Measurements from ENCODE around the gene DHRSX. TPM values are rescaled to one million over a fixed set of nuclear protein-coding genes. Genes with fewer than 3 reads are reported as not detected.

DHRSX gene
- total and polyA plus RNA-seq, 9 of the 15 experiments (the other 6 are each of a cell fraction or from before 2014, with no cell fraction given): 0.59 to 11.0 (median 6.2) TPM

DNA sequence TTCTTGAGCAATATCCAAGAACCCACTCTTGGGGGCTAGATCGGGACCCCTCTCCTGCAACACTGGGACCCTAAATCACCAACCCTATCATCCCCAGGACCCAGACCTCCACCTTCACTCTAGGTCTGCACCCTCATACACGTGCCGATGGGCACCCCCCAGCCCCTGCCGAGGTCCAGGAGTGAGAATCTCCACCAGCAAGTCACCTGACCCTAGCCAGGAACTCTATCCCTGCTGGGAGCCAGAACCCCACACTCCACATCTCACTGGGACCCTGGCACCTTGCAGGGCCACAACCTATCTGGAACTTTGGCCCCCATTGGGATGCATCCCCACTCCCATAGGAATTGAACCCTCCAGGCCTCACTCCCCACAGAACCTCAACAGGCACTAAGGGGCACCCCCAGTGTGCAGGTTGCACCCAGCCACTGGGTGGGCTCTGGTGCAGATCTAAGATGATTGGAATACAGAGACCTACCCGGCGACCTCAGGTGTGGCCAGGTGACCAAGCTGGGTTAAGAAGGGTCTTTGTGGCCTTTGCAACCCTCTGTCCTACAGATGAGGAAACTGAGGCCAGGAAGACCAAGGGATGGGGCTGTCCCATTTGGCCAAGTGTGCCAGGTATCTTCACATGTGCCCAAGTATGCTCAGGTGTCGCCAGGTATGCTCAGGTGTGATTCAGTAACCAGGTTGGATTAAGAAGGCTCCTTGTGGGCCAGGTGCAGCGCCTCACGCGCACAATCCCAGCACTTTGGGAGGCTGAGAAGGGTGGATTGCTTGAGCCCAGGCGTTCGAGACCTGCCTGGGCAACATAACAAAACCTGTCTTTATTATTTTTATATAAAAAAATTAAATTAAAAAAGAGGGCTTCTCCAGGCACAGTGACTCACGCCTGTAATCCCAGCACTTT is 3.1 kb upstream of the DHRSX start:
- BruUV-seq (replicated peaks): no TSS peak
- H3K9ac ChIP-seq (ENCODE audit: insufficient read depth in 1 of 2, low read depth in 2 of 2, low read length in 2 of 2): no peak overlapping the region
- ATAC-seq: no peak
- ChIA-PET POLR2A (no interaction called here), CTCF (ENCODE audit: low intra/inter-chr PET ratio) (no interaction called here)
- no peak for TF ChIP-seq POLR2AphosphoS5 (IDR thresholded peaks at IDR 0.05; ENCODE audit: control insufficient read depth, insufficient read depth, low read depth, low read length)
- TF ChIP-seq PTBP1 (IDR thresholded peaks at IDR 0.05; ENCODE audit: low read depth, low read length): no peak
- no peak for TF ChIP-seq EP400 (IDR thresholded peaks at IDR 0.05)
- TF ChIP-seq, protein P1, sequence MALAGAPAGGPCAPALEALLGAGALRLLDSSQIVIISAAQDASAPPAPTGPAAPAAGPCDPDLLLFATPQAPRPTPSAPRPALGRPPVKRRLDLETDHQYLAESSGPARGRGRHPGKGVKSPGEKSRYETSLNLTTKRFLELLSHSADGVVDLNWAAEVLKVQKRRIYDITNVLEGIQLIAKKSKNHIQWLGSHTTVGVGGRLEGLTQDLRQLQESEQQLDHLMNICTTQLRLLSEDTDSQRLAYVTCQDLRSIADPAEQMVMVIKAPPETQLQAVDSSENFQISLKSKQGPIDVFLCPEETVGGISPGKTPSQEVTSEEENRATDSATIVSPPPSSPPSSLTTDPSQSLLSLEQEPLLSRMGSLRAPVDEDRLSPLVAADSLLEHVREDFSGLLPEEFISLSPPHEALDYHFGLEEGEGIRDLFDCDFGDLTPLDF (CRISPR knock-in tag; IDR thresholded peaks at IDR 0.05): no peak
- peak; percentile 25; the same call in 1 of the 2 replicates for TF ChIP-seq ZEB2 (IDR thresholded peaks at IDR 0.05)
- TF ChIP-seq KDM2B (CRISPR knock-in tag; IDR thresholded peaks at IDR 0.05): no peak
- peaks cover 15% of the 10 kb centered on the region for H3K79me2 ChIP-seq (ENCODE audit: control insufficient read depth, insufficient read depth, low read length)
- no peaks in the 10 kb centered on the region for H4K20me1 ChIP-seq (replicated peaks; ENCODE audit: control insufficient read depth, insufficient read depth, low read length)
- no peaks in the 10 kb centered on the region for H3K36me3 ChIP-seq (ENCODE audit: control insufficient read depth, insufficient read depth, low read length)
- no peaks in the 10 kb centered on the region for H3K9me3 ChIP-seq (replicated peaks; ENCODE audit: control insufficient read depth, insufficient read depth, low read depth, low read length)
- no peak overlapping the region for H2AFZ ChIP-seq (ENCODE audit: low read depth, low read length)
- no peaks in the 10 kb centered on the region for H3K9me1 ChIP-seq (ENCODE audit: control insufficient read depth, insufficient read depth, low read length)
- intact Hi-C loops (cut with micrococcal nuclease) (no loop called here), in situ Hi-C loops (cut with MboI) (no loop called here)
- H3K4me2 ChIP-seq (ENCODE audit: insufficient read depth, low read length): no peak overlapping the region
- WGBS (ENCODE audit: insufficient coverage, low coverage, missing lambda C conversion rate): 67% methylated on average over 6 of the region's 13 CpGs
- no peak overlapping the region for H3K27ac ChIP-seq (ENCODE audit: extremely low read depth, low read depth, low read length)
- H3K27me3 ChIP-seq (ENCODE audit: control insufficient read depth in 2 of 2, insufficient read depth in 2 of 2, low read length in 2 of 2): no peaks in the 10 kb centered on the region
- no peak for DNase-seq (ENCODE audit: extremely low read depth in 1 of 4, low spot score in 3 of 4)
- no peak overlapping the region for H3K4me3 ChIP-seq
- H3K4me1 ChIP-seq (replicated peaks in 1 of 2; ENCODE audit: control insufficient read depth in 2 of 2, insufficient read depth in 2 of 2, low read length in 2 of 2): peaks cover 4 to 30% of the 10 kb centered on the region in 2 experiments; a peak in 4 of 5 replicates
- no peak for FAIRE-seq
